HepG2 (cell line): ENCODE measurements around the gene GLCE. TPM values are rescaled to one million over a fixed set of nuclear protein-coding genes. Genes with fewer than 3 reads are reported as not detected.

ENCODE experiments used
- ARNT2 ChIP-seq: sonication (generic); formaldehyde crosslinking; IDR thresholded peaks from 2 replicates; pipeline ENCODE4 v1.8.0; 2022; ENCODE audit warnings: mild to moderate bottlenecking, low read depth, missing genetic modification reagents, moderate library complexity
- ASH2L ChIP-seq: fragments of 300-600, 200-600 bp; sonication (generic); IDR thresholded peaks from 2 replicates; pipeline ENCODE4 v1.7.0; 2017; ENCODE audit warnings: low read depth, mild to moderate bottlenecking, moderate library complexity, mixed read lengths, low read length; ENCODE audit not compliant: insufficient read length
- ERF ChIP-seq: IDR thresholded peaks from 2 replicates; pipeline ENCODE4 v1.6.1; 2018; ENCODE audit warnings: missing biosample characterization, missing genetic modification reagents
- FOXA1 ChIP-seq, 2 experiments: fragments of 450-650 bp in 1 of 2; sonication (generic) in 1 of 2; formaldehyde crosslinking in 1 of 2; IDR thresholded peaks; 2 replicates each; pipeline versions ENCODE4 v1.4.0 to v1.6.1; 2016 to 2020; ENCODE audit warnings: missing genetic modification reagents in 1 of 2
- FOXA3 ChIP-seq: IDR thresholded peaks from 2 replicates; pipeline ENCODE4 v1.6.1; 2016; ENCODE audit warnings: missing genetic modification reagents, missing compliant biosample characterization
- FOXK1 ChIP-seq: sonication (generic); formaldehyde crosslinking; IDR thresholded peaks from 2 replicates; pipeline ENCODE4 v1.4.0; 2020; ENCODE audit warnings: low read depth, missing genetic modification reagents, borderline replicate concordance
- FOXK2 ChIP-seq: fragments of 450-650 bp; IDR thresholded peaks from 2 replicates; pipeline ENCODE4 v1.6.1; 2016
- MBNL3 ChIP-seq: fragments of 250-450 bp; sonication (Bioruptor Pico); conservative IDR thresholded peaks from 2 replicates; pipeline ENCODE4 v1.8.0; 2022; ENCODE audit warnings: mild to moderate bottlenecking, inconsistent platforms
- MTF2 ChIP-seq: sonication (generic); formaldehyde crosslinking; IDR thresholded peaks from 2 replicates; pipeline ENCODE4 v1.5.0; 2020; ENCODE audit warnings: missing genetic modification reagents, borderline replicate concordance
- PLRG1 ChIP-seq: fragments of 450-650 bp; conservative IDR thresholded peaks from 2 replicates; pipeline ENCODE4 v1.6.1; 2016
- RXRB ChIP-seq: IDR thresholded peaks from 2 replicates; pipeline ENCODE4 v1.6.1; 2016; ENCODE audit warnings: borderline replicate concordance, missing genetic modification reagents, missing compliant biosample characterization
- TEAD3 ChIP-seq: optimal IDR thresholded peaks from 2 replicates; pipeline ENCODE3; 2016; ENCODE audit warnings: borderline replicate concordance
- TGIF2 ChIP-seq: IDR thresholded peaks from 2 replicates; pipeline ENCODE4 v1.6.1; 2016; ENCODE audit warnings: control low read depth, missing compliant biosample characterization
- ZNF367 ChIP-seq: sonication (generic); formaldehyde crosslinking; IDR thresholded peaks from 2 replicates; pipeline ENCODE4 v1.4.0; 2020; ENCODE audit warnings: missing genetic modification reagents, borderline replicate concordance
- ZNF567 ChIP-seq: sonication (generic); formaldehyde crosslinking; IDR thresholded peaks from 2 replicates; pipeline ENCODE4 v1.8.1; 2023; ENCODE audit warnings: mild to moderate bottlenecking, missing genetic modification reagents, borderline replicate concordance
- ZNF839 ChIP-seq: sonication (generic); formaldehyde crosslinking; IDR thresholded peaks from 2 replicates; pipeline ENCODE4 v1.4.0; 2020; ENCODE audit warnings: missing genetic modification reagents, mild to moderate bottlenecking, borderline replicate concordance
- ZSCAN9 ChIP-seq: IDR thresholded peaks from 2 replicates; pipeline ENCODE4 v1.6.1; 2016; ENCODE audit warnings: borderline replicate concordance
- polyA plus RNA-seq, 8 experiments: library from polyadenylated mRNA; depleted of rRNA in 3 of 8; stranded (reverse) in 7 of 8; unstranded in 1 of 8; fragments of >200 nt; fragmentation: Illumina TruSeq in 4 of 8; extraction: Trizol in 4 of 8; gene quantifications; 2 replicates each; pipeline versions ENCODE4 v1.2.1 to v1.2.3, GENCODE V29; 2011 to 2016; ENCODE audit warnings: low read depth in 4 of 8, missing spikeins in 1 of 8, mixed read lengths in 1 of 8; ENCODE audit not compliant: insufficient read depth in 1 of 8
- total RNA-seq, 5 experiments: library from RNA; depleted of rRNA; stranded (reverse); fragments of >200 nt; fragmentation: Illumina TruSeq; extraction: Trizol; gene quantifications; 2 replicates each; pipeline ENCODE4 v1.2.3, GENCODE V29; 2016; ENCODE audit warnings: low read depth in 1 of 5
- TF ChIP-seq, protein P1 (sequence below): sonication (generic); formaldehyde crosslinking; IDR thresholded peaks from 2 replicates; pipeline ENCODE4 v1.5.0; 2020; ENCODE audit warnings: mild to moderate bottlenecking, missing genetic modification reagents
- TF ChIP-seq, protein P2 (sequence below): sonication (generic); formaldehyde crosslinking; IDR thresholded peaks from 2 replicates; pipeline ENCODE4 v1.4.0; 2020; ENCODE audit warnings: missing genetic modification reagents, low read depth, mild to moderate bottlenecking, borderline replicate concordance
- TF ChIP-seq, protein P3 (sequence below): sonication (generic); formaldehyde crosslinking; IDR thresholded peaks from 2 replicates; pipeline ENCODE4 v1.5.0; 2020; ENCODE audit warnings: mild to moderate bottlenecking, missing genetic modification reagents
- TF ChIP-seq, protein P4 (sequence below): IDR thresholded peaks from 2 replicates; pipeline ENCODE4 v1.6.1; 2016; ENCODE audit warnings: mild to moderate bottlenecking, missing biosample characterization, missing genetic modification reagents
- TF ChIP-seq, protein P5 (sequence below): sonication (generic); formaldehyde crosslinking; IDR thresholded peaks from 2 replicates; pipeline ENCODE4 v1.8.1; 2023; ENCODE audit warnings: mild to moderate bottlenecking, missing genetic modification reagents

GLCE gene
- total and polyA plus RNA-seq, 2 of the 13 experiments (the other 11 are each of a cell fraction or from before 2014, with no cell fraction given), result 12.9 to 23.4 TPM

DNA sequence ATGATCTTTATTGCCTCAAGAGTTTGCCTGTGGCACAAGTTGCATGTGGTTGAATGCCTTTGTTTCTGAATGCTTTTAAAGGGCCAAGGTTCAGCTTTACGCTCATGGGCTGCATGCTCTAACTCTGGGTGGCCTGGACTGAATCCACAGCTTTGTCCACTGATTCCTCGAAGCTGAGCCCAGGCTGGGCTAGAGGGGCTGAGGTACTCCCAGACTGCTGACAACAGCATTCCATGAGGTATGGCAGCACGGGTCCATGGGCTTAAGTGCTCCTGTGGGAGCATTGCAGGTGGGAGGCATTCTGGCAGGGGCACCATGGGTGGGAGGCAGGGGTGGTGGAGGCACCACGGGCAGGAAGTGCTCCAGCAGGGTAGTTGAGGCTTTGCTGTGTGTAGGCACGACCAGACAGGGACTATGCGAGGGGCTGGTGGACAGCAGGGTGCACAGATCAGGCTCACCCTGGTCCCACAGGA lies 61.6 kb downstream of the GLCE start (continued):
- TF ChIP-seq, protein P1, sequence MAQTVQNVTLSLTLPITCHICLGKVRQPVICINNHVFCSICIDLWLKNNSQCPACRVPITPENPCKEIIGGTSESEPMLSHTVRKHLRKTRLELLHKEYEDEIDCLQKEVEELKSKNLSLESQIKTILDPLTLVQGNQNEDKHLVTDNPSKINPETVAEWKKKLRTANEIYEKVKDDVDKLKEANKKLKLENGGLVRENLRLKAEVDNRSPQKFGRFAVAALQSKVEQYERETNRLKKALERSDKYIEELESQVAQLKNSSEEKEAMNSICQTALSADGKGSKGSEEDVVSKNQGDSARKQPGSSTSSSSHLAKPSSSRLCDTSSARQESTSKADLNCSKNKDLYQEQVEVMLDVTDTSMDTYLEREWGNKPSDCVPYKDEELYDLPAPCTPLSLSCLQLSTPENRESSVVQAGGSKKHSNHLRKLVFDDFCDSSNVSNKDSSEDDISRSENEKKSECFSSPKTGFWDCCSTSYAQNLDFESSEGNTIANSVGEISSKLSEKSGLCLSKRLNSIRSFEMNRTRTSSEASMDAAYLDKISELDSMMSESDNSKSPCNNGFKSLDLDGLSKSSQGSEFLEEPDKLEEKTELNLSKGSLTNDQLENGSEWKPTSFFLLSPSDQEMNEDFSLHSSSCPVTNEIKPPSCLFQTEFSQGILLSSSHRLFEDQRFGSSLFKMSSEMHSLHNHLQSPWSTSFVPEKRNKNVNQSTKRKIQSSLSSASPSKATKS, result no peak
- TF ChIP-seq ZNF839 (CRISPR knock-in tag) (no peak), FOXA3 (CRISPR knock-in tag) (no peak), ZSCAN9 (CRISPR knock-in tag) (0 out of 2 replicates have a peak, but pooled peaks have one; percentile 32), RXRB (peak; percentile 57; the same call in 1 of the 2 replicates), ERF (peak; percentile 79; the same call in 1 of the 2 replicates), ZNF567 (CRISPR knock-in tag) (no peak), ARNT2 (no peak), TEAD3 (CRISPR knock-in tag) (peak; percentile 54), MBNL3 (CRISPR knock-in tag) (no peak), FOXK1 (CRISPR knock-in tag) (peak; percentile 27; the same call in 1 of the 2 replicates), FOXA1 (IDR thresholded peaks at IDR 0.05) (no peak), FOXA1 (CRISPR knock-in tag; IDR thresholded peaks at IDR 0.05) (no peak), TGIF2 (CRISPR knock-in tag) (no peak), FOXK2 (no peak), ASH2L (no peak), ZNF367 (CRISPR knock-in tag) (no peak), MTF2 (CRISPR knock-in tag) (no peak), PLRG1 (no peak)
- TF ChIP-seq, protein P2, sequence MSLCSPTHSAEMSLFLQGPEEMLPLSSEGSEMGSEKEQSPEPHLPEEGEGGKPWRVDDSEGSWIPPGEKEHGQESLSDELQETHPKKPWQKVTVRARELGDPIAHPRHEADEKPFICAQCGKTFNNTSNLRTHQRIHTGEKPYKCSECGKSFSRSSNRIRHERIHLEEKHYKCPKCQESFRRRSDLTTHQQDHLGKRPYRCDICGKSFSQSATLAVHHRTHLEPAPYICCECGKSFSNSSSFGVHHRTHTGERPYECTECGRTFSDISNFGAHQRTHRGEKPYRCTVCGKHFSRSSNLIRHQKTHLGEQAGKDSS (CRISPR knock-in tag), result peak; percentile 77; the same call in 1 of the 2 replicates
- TF ChIP-seq, protein P3, sequence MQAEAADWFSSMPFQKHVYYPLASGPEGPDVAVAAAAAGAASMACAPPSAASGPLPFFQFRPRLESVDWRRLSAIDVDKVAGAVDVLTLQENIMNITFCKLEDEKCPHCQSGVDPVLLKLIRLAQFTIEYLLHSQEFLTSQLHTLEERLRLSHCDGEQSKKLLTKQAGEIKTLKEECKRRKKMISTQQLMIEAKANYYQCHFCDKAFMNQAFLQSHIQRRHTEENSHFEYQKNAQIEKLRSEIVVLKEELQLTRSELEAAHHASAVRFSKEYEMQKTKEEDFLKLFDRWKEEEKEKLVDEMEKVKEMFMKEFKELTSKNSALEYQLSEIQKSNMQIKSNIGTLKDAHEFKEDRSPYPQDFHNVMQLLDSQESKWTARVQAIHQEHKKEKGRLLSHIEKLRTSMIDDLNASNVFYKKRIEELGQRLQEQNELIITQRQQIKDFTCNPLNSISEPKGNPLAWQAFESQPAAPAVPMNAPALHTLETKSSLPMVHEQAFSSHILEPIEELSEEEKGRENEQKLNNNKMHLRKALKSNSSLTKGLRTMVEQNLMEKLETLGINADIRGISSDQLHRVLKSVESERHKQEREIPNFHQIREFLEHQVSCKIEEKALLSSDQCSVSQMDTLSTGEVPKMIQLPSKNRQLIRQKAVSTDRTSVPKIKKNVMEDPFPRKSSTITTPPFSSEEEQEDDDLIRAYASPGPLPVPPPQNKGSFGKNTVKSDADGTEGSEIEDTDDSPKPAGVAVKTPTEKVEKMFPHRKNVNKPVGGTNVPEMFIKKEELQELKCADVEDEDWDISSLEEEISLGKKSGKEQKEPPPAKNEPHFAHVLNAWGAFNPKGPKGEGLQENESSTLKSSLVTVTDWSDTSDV (CRISPR knock-in tag), result no peak
- TF ChIP-seq, protein P4, sequence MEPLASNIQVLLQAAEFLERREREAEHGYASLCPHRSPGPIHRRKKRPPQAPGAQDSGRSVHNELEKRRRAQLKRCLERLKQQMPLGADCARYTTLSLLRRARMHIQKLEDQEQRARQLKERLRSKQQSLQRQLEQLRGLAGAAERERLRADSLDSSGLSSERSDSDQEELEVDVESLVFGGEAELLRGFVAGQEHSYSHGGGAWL, result no peak
- TF ChIP-seq, protein P5, sequence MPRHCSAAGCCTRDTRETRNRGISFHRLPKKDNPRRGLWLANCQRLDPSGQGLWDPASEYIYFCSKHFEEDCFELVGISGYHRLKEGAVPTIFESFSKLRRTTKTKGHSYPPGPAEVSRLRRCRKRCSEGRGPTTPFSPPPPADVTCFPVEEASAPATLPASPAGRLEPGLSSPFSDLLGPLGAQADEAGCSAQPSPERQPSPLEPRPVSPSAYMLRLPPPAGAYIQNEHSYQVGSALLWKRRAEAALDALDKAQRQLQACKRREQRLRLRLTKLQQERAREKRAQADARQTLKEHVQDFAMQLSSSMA (CRISPR knock-in tag), result peak; percentile 70; the same call in 1 of the 2 replicates
